Spinal cord (tissue), 10 donors: ENCODE results near the gene EPM2A. TPM values are rescaled to one million over a fixed set of nuclear protein-coding genes. Genes with fewer than 3 reads are reported as not detected.

Experiments used
- DNase-seq, 6 donors: peaks; one replicate each; pipeline versions ENCODE4 v3.0.0 to v3.0.0-alpha.2; 2013 to 2015; ENCODE audit warnings: low spot score in 6 of 6, low read depth in 4 of 6
- H3K27ac ChIP-seq: one replicate; pipeline ENCODE4 v1.5.1; 2013; ENCODE audit warnings: low read depth, low read length, control low read depth
- H3K27me3 ChIP-seq: one replicate; pipeline ENCODE4 v1.6.1; 2013; ENCODE audit warnings: low read length; ENCODE audit not compliant: control insufficient read depth, insufficient read depth
- H3K36me3 ChIP-seq: one replicate; pipeline ENCODE4 v1.6.1; 2013; ENCODE audit warnings: low read length; ENCODE audit not compliant: control insufficient read depth, insufficient read depth
- H3K4me1 ChIP-seq: one replicate; pipeline ENCODE4 v1.6.1; 2013; ENCODE audit warnings: low read length; ENCODE audit not compliant: control insufficient read depth, insufficient read depth
- H3K4me3 ChIP-seq: one replicate; pipeline ENCODE4 v1.5.1; 2013; ENCODE audit warnings: low read depth, low read length, control low read depth
- H3K9me3 ChIP-seq: one replicate; pipeline ENCODE4 v1.6.1; 2013; ENCODE audit warnings: low read length; ENCODE audit not compliant: control insufficient read depth, insufficient read depth
- WGBS: methylation state at CpG from one replicate; pipeline ENCODE4 v1.1.5; 2013; ENCODE audit warnings: missing lambda C conversion rate; ENCODE audit not compliant: insufficient coverage; 5-methylcytosine and 5-hydroxymethylcytosine counted together
- polyA plus RNA-seq, 2 donors: library from polyadenylated mRNA; unstranded; fragments of 120-200 nt; gene quantifications; one replicate each; pipeline ENCODE4 v1.2.1, GENCODE V29; 2013; ENCODE audit not compliant: insufficient read length in 2 of 2
- total RNA-seq, 2 donors: library from RNA; depleted of rRNA in 1 of 2; stranded (reverse); fragments of 120-200 nt in 1 of 2; fragments of >200 nt in 1 of 2; gene quantifications; one replicate each; pipeline versions ENCODE4 v1.2.3 to v1.2.4, GENCODE V29; 2013 to 2014
- donor health status: healthy.

EPM2A gene
- total and polyA plus RNA-seq, 4 donors = 13.2 to 23.3 (median 15.2) TPM

DNA sequence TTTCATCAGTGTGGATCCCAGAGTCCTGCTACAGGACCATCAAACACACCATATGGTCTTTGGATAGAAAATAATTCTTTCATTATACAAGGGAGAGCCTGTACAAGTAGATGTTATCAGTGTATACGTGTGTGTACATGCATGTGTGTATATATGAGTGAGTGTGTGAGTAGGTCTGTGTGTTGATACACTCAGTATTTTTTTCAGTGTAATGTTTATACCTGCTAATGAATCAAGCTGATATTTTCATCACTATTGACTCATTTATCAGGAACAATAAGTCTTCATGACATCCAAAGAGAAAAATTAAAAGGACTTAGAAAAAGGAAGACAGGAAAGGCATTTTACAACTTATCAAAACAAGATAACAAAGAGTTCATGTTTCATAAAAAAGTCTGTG is 66.5 kb downstream of the EPM2A start:
- no peak overlapping the region for H3K4me3 ChIP-seq
- no CpG with 5 or more reads among the region's 1 CpG for WGBS
- no peaks in the 10 kb centered on the region for H3K9me3 ChIP-seq
- no peaks in the 10 kb centered on the region for H3K4me1 ChIP-seq
- no peak for DNase-seq
- no peaks in the 10 kb centered on the region for H3K27me3 ChIP-seq
- H3K27ac ChIP-seq = no peak overlapping the region
- peaks cover 3% of the 10 kb centered on the region for H3K36me3 ChIP-seq

DNA sequence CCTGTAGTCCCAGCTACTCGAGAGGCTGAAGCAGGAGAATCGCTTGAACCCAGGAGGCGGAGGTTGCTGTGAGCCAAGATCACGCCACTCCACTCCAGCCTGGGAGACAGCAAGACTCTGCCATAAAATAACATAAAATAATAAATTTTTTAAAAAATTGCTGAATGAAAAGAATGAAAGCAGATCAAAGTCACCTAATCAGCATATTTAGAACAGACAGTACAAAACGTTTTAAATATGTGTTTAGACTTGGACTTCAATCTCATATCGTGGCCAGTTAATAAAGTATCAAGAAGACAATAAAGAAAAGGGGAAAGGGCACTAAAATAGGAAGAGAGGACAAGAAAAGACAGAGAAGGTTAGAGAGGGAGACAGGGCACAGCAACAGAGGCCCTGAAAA is 74.6 kb downstream of the EPM2A start:
- 95% methylated on average over 4 of the region's 6 CpGs for WGBS
- no peak overlapping the region for H3K27ac ChIP-seq
- H3K27me3 ChIP-seq = no peaks in the 10 kb centered on the region
- no peaks in the 10 kb centered on the region for H3K36me3 ChIP-seq
- H3K4me1 ChIP-seq = no peaks in the 10 kb centered on the region
- no peak overlapping the region for H3K4me3 ChIP-seq
- no peak for DNase-seq
- no peaks in the 10 kb centered on the region for H3K9me3 ChIP-seq

DNA sequence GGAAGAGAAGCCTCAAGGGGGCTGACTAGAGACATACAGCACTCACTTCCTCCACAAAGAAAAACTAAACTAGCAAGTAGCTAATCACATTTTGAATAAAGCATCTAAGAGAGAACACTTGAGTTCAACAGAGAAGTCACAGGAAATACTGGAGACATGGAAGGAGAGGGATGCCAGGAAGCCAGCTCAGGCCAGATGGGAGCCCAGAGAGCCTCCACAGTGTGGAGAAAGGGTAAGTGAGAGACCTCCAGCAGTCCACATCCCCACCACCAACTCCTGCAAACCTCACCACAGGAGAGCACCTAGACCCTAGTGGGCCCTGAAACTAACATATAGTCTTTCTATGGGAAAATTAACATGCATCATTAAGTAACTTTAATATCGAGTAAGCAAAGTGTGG is 79.2 kb downstream of the EPM2A start:
- no peaks in the 10 kb centered on the region for H3K4me1 ChIP-seq
- H3K27ac ChIP-seq = no peak overlapping the region
- H3K4me3 ChIP-seq = no peak overlapping the region
- H3K9me3 ChIP-seq = no peaks in the 10 kb centered on the region
- DNase-seq = no peak
- H3K36me3 ChIP-seq = no peaks in the 10 kb centered on the region
- H3K27me3 ChIP-seq = no peaks in the 10 kb centered on the region
- no CpG with 5 or more reads among the region's 1 CpG for WGBS

DNA sequence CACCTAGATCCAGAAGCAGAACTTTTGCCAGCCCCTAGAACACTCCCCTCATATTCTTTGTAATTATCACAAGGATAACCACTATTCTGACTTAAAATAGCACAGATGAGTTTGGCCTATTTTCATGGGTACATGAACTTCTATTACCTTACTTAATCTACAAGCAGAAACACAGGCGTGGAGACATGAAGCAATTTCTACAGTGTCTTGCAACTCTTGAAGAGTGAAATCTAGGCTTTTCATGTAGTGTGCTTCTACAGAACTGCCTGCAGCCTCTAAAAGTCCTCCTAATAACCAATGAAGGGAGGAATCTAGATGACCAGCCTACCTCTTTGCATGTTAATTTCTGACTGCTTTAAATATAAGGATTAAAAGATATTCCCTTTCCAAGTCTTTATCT is 82.7 kb downstream of the EPM2A start:
- no peak overlapping the region for H3K27ac ChIP-seq

DNA sequence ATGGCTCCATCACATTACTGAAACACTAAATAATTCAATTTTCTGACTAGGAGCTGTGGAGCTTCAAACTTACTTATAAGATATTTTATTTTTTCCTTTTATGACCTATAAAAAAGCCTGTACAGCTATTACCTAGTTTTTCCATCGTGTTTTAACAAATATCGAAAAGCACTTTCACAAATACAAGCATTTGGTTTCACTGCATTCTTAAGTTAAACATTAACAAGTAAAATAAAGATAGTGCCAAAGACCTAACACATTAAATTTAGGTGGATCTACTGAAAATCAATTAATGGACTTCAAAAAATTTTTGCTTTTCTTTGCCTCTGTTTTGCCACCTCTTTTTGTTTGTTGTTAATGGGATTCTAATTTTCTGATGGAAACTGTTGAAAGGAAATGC is 83.3 kb downstream of the EPM2A start:
- Histone ChIP-seq H3K9me3 (no peaks in the 10 kb centered on the region), H3K4me1 (no peaks in the 10 kb centered on the region), H3K27ac (no peak overlapping the region), H3K4me3 (no peak overlapping the region), H3K27me3 (no peaks in the 10 kb centered on the region), H3K36me3 (no peaks in the 10 kb centered on the region)
- no CpG with 5 or more reads among the region's 2 CpGs for WGBS
- DNase-seq = no peak

More for the DNA sequence above, 82.7 kb downstream of the EPM2A start:
- Histone ChIP-seq H3K4me3 (no peak overlapping the region), H3K9me3 (no peaks in the 10 kb centered on the region), H3K27me3 (no peaks in the 10 kb centered on the region), H3K4me1 (no peaks in the 10 kb centered on the region), H3K36me3 (no peaks in the 10 kb centered on the region)
- WGBS = no CpG with 5 or more reads among the region's 1 CpG
- no peak for DNase-seq

DNA sequence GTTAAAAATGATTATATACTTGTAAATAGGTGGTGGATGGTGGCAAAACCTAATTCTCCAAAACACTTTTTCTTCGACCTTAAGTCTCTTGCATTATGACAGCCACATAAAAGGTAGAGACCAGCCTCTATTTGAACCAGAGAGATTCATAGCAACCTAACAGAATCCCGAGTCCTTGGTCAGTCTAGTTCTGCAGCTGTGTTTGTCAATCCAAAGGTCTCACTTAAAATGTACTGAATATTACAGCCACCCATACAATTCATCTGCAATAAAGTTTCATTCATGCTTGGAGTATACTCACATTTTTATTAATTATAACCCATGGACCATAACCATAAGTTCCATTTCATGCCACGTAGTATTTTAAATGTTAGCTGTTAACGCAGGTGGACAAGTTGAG is 87.2 kb downstream of the EPM2A start:
- WGBS = 100% methylated on average over 2 of the region's 4 CpGs

DNA sequence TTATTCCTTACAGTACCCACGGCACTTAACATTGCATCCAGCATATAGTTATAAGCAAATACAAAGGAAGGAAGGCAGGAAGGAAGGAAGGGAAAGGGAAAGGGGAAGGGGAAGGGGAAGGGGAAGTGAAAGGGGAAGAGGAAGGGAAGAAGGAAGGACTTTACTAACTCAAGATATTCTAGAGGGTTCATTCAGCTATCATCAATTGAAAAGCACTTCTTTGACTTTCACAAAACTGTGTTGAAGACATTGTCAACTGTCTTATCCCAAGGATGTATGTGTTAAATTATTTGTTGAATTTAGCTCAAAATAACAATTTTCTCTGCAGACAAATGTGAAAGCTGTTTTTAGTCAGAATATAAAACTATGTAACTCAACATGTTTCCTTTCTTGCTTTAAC is 87.7 kb downstream of the EPM2A start:
- Histone ChIP-seq H3K4me1 (no peaks in the 10 kb centered on the region), H3K9me3 (no peaks in the 10 kb centered on the region), H3K27ac (no peak overlapping the region), H3K27me3 (no peaks in the 10 kb centered on the region), H3K36me3 (peaks cover 2% of the 10 kb centered on the region), H3K4me3 (no peak overlapping the region)
- WGBS = no CpG with 5 or more reads among the region's 1 CpG
- no peak for DNase-seq

More for the DNA sequence above, 87.2 kb downstream of the EPM2A start:
- no peak overlapping the region for H3K27ac ChIP-seq
- H3K36me3 ChIP-seq = peaks cover 2% of the 10 kb centered on the region
- DNase-seq = no peak
- no peaks in the 10 kb centered on the region for H3K27me3 ChIP-seq
- H3K9me3 ChIP-seq = no peaks in the 10 kb centered on the region
- H3K4me1 ChIP-seq = no peaks in the 10 kb centered on the region
- no peak overlapping the region for H3K4me3 ChIP-seq

DNA sequence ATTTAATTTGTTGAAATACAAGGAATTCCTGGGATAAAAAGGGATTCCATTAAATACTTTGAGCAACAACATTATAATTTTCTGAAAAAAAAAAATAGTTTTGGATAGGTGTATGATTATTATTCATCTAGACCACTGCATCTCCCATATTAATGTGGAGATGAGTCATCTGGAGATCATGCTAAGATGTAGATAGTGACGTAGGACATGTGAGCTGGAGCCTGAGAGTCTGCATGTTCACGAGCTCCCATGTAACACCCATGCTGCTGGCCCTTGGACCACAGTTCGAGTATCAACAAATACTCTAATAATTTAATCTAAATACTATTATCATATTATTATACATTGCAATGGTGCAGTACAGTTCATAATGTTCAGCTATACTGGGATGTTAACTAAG is 91.6 kb downstream of the EPM2A start:
- Histone ChIP-seq H3K27ac (no peak overlapping the region), H3K4me3 (no peak overlapping the region), H3K9me3 (no peaks in the 10 kb centered on the region), H3K27me3 (no peaks in the 10 kb centered on the region), H3K4me1 (no peaks in the 10 kb centered on the region), H3K36me3 (peaks cover 2% of the 10 kb centered on the region)
- no CpG with 5 or more reads among the region's 3 CpGs for WGBS
- DNase-seq = no peak

DNA sequence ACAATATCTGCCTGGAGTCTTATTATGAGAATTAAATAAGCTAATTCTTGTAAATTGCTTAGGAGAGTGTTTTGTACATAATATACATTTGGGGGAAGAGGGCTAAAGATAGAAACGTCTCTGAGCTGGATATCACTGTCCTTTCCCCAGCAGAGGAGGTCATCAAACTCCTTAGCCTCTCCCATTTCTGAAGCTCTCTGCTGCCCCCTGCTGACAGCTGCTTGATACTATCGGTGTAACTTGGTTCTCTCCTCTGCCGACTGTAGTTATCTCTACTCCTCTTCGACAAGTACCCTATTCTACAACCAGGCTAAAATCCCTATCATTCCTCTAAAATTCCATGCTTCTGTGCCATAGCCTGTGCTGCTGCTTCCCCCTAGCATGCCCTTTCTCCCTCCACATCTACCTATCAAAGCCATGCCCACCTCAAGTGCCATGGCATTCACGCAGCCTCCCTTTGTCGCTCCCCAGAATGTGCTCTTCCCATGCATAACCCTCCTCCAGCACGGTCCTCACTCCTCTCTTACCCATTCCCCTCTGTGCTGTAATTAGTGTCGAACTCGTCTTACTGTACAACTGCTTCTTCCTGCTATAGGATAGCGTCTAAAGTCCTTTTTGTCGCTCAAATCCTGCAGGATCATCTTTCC is 101.2 kb downstream of the EPM2A start:
- no peaks in the 10 kb centered on the region for H3K36me3 ChIP-seq
- H3K9me3 ChIP-seq = no peaks in the 10 kb centered on the region
- peak; percentile 70 to 96 (median 84) for DNase-seq
- peaks cover 2% of the 10 kb centered on the region for H3K4me1 ChIP-seq
- WGBS = 48% methylated on average over 10 of the region's 11 CpGs
- no peaks in the 10 kb centered on the region for H3K27me3 ChIP-seq
- H3K27ac ChIP-seq = no peak overlapping the region
- no peak overlapping the region for H3K4me3 ChIP-seq

DNA sequence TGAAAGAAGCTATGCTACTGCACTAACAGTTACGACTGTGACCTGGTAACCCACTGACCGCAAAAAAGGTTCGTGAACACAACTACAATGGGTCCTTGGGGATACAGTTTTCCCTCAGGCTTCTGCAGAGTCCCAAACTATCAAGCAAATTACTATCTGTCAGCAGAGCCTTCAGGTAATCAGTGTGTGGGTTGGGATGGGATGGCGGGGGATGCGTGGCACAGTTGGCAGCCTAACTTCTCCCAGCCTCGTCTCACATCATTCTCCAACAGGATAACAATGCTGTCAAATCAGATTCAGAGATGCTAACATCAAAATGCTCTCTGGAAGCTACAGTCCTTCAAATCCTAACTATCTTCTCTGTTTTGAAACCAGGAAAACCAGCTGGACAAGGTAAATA is 102.3 kb downstream of the EPM2A start:
- Histone ChIP-seq H3K9me3 (no peaks in the 10 kb centered on the region), H3K4me3 (no peak overlapping the region), H3K36me3 (no peaks in the 10 kb centered on the region), H3K4me1 (peaks cover 2% of the 10 kb centered on the region), H3K27ac (no peak overlapping the region), H3K27me3 (no peaks in the 10 kb centered on the region)
- peak in 1 of 6 donors; percentile 21 for DNase-seq
- WGBS = 84% methylated on average over 3 of the region's 6 CpGs
